Motor neuron (in vitro differentiated cells): Measurements from ENCODE around the gene C18orf63. TPM values are rescaled to one million over a fixed set of nuclear protein-coding genes. Genes with fewer than 3 reads are reported as not detected.

Experiments used
- ATAC-seq, 8 experiments: fragments of 200-7000 bp; cut with Tn5 transposase; replicated peaks in 6 of 8; 2 replicates each; pipeline ENCODE4 v1.8.0; 2021; ENCODE audit warnings: mild to moderate bottlenecking in 8 of 8, moderate library complexity in 8 of 8
- H3K27ac ChIP-seq, 2 donors: fragments of 250-450 bp; sonication (Bioruptor Pico); 2 replicates each; pipeline ENCODE4 v1.9.0; 2021; ENCODE audit warnings: antibody characterized with exemption in 2 of 2, mild to moderate bottlenecking in 2 of 2, moderate library complexity in 1 of 2
- H3K4me1 ChIP-seq, 2 donors: fragments of 250-450 bp; sonication (Bioruptor Pico); replicated peaks in 1 of 2; 2 replicates each; pipeline ENCODE4 v1.6.1; 2021; ENCODE audit warnings: antibody characterized with exemption in 2 of 2, mild to moderate bottlenecking in 2 of 2, moderate library complexity in 1 of 2
- H3K4me3 ChIP-seq, 5 donors: fragments of 250-450 bp; sonication (Bioruptor Pico); 2 replicates each; pipeline ENCODE4 v1.9.0; 2021; ENCODE audit warnings: antibody characterized with exemption in 5 of 5, mild to moderate bottlenecking in 5 of 5, moderate library complexity in 4 of 5
- WGBS, 10 experiments: fragments of 450-650 bp; shearing (Covaris generic); methylation state at CpG; one replicate each; pipeline ENCODE4 v1.0.0; 2022; 5-methylcytosine and 5-hydroxymethylcytosine counted together
- in situ Hi-C, 9 experiments: fragments of 400-800 bp; cut with MboI; loops; one replicate each; pipeline ENCODE4 v1.15.0; 2021; ENCODE audit warnings: low sequenced_read_pairs in 9 of 9, low pct_unique_long_range_greater_than_20kb in 2 of 9; ENCODE audit not compliant: unreplicated experiment in 9 of 9
- total RNA-seq, 8 experiments: library from RNA; unstranded; fragments of 300-600 nt; gene quantifications; 2 replicates each; pipeline versions ENCODE4 v1.2.3 to v1.2.4, GENCODE V29; 2022

The C18orf63 gene
- total RNA-seq, 8 experiments from 2014 or later = 0.05 to 0.14 TPM; not detected in 6

DNA sequence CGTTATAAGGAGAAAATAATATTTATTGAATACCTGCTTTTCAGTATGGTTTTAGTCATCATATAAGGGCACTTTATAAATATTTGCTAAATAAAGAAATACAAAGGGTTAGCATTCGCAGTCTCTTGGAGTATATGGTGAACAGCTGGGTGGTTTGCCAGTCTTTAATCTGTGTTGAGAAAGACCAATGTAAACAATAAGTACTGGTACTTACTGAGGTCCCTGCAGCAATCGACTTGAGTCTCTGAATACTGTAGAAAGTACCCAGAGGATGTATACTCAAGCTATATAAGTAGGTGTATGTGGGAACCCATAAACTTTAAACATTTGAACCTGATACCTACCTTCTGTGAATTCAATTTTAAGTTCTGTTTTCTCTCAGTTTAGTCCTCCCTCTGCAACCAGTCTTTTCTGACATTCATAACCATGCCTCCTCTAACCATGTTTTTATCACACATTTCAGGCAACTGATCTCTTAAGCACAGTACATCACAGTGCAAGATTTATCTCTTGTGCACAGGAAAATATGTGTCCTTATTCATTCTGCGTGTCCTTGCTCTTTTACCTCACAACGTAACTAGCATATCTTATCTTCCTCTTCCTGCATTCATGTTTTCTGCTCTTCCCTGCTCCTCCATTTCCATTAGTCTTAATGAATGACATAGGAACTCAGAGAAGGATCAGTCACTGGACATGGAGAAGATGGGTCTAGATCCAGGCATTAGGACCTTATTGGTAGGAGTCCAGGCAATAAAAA is 21.7 kb downstream of the C18orf63 start:
- WGBS, 10 experiments = 37 to 96% (median 86%) methylated on average over 1 to 5 of the region's 5 CpGs
- ATAC-seq = no peak
- Histone ChIP-seq H3K4me1 (no peaks in the 10 kb centered on the region), H3K27ac (no peak overlapping the region), H3K4me3 (no peak overlapping the region)
- in situ Hi-C loops = loop anchor here in 4 of 9 experiments (10.0 to 25.0 kb wide), 3 partner anchors 143 to 1625 kb away; no protein-coding TSS in a partner anchor

GRCh38 chr18:74337912-74338309 is 22.3 kb downstream of the C18orf63 start:
- in situ Hi-C loops = loop anchor here in 4 of 9 experiments (10.0 to 25.0 kb wide), 3 partner anchors 143 to 1626 kb away; no protein-coding TSS in a partner anchor
- ATAC-seq = no peak
- Histone ChIP-seq H3K4me1 (no peaks in the 10 kb centered on the region), H3K4me3 (no peak overlapping the region), H3K27ac (no peak overlapping the region)
- 75 to 100% (median 90%) methylated on average over 1 of the region's 1 CpG; no CpG with 5 or more reads in 5 of the 10 experiments for WGBS, 10 experiments

DNA sequence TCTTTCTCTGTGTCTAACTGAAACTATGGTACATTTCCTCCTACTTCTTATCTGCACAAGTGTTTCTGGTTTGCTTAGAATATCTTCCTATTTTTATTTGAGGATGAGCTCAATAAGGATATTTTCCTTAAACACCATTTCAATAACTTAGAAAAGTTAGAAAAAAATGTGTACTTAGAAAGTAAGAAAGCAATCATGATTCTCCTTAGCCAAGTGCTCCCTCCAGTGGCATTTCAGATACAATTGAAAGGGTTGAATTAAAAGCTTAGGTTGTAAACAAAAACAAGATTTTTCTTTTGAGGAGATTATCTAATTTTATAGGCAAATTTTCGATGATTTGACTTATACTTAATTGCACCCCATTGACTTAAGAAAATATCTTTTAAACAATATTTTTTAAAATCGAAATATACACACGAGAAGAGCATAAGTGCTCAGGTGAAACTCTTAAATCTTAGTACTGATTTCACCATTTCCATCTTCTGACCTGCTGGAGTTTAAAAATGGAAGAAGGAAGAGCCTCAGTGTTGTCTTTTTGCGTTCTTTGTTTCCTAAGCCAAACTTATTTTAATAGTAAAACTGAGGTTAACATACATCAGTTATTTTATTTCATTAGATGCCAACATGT is 26.9 kb downstream of the C18orf63 start:
- in situ Hi-C loops = loop anchor here in 3 of 9 experiments (25.0 kb wide), 2 partner anchors 155 to 1630 kb away; no protein-coding TSS in a partner anchor
- no peak overlapping the region for H3K27ac ChIP-seq
- ATAC-seq = peak in 1 of 8 experiments; percentile 34
- WGBS, 10 experiments = 0 to 40% (median 3%) methylated on average over 1 to 4 of the region's 4 CpGs; no CpG with 5 or more reads in 1 of the 10 experiments
- H3K4me3 ChIP-seq = no peak overlapping the region
- no peaks in the 10 kb centered on the region for H3K4me1 ChIP-seq

DNA sequence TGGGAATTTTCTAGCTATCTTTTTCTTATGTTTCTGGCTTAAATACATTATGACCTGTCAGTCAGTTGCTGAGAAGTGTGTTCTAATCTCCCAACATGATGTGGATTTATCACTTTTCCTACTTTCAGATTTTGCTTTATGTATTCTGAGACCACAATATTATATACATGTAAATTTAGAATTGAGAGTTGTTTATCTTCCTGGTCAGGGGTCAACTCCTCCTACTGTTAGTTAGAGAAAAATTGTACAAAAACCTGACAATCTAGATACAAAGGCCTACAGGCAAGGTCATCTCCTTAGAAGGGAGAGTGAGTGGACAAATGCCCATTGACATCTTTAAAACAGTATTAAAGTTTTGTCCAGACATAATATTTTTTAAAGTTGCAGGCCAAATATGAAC is 30.6 kb downstream of the C18orf63 start:
- ATAC-seq = no peak
- in situ Hi-C loops = loop anchor here in 3 of 9 experiments (25.0 kb wide), 2 partner anchors 159 to 1634 kb away; no protein-coding TSS in a partner anchor
- H3K4me1 ChIP-seq = no peaks in the 10 kb centered on the region

DNA sequence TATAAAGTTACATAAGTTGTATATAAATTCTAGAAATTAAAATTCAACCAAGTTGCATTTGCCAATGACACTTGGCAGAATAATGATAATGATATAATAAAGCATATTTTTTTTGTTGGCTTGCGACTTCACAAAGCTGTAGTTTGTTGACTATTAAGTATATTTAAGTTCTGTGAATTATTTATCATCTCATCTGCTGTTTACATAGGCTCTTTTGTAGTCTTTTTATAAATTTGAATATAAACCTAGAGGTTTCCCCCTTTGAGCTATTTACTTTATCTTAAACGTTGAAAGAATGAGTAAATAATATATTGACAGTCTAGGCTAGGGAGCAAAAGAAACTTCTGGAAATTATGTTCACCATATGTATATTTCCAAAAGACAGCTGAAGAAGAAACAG is 32.9 kb downstream of the C18orf63 start:
- no peaks in the 10 kb centered on the region for H3K4me1 ChIP-seq
- in situ Hi-C loops = loop anchor here in 3 of 9 experiments (25.0 kb wide), 2 partner anchors 161 to 1636 kb away; no protein-coding TSS in a partner anchor
- H3K27ac ChIP-seq = no peak overlapping the region
- no peak for ATAC-seq
- H3K4me3 ChIP-seq = no peak overlapping the region
- 21 to 82% (median 58%) methylated on average over 2 of the region's 2 CpGs; no CpG with 5 or more reads in 2 of the 10 experiments for WGBS, 10 experiments

More for the DNA sequence above, 30.6 kb downstream of the C18orf63 start:
- Histone ChIP-seq H3K4me3 (no peak overlapping the region), H3K27ac (no peak overlapping the region)

DNA sequence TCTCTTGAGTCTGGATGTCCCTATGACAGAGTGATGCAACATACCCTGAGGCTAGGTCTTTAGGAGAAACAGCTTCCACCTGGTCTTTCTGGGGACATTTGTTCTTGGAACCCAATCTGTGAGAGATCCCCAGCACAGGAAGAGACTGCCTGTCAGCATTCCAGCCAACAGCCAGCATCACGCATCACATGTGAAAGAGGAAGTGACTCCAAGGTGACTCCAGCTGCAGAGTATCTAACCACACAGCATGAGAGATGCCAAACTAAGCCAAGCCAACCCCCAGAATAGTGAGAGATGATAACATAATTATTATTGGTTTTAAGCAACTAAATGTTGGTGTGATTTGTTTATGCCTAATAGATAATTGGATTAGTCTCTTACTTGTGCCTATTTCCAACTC is 35.7 kb downstream of the C18orf63 start:
- no peak overlapping the region for H3K27ac ChIP-seq
- ATAC-seq = peak in 2 of 8 experiments; percentile 33 to 63
- WGBS, 10 experiments = 100% methylated on average over 1 of the region's 1 CpG; no CpG with 5 or more reads in 8 of the 10 experiments
- no peak overlapping the region for H3K4me3 ChIP-seq
- no peaks in the 10 kb centered on the region for H3K4me1 ChIP-seq
- in situ Hi-C loops = loop anchor here in 5 of 9 experiments (10.0 to 25.0 kb wide), 3 partner anchors 136 to 203 kb away; partner anchors contain the start of gene CNDP2 (in 4 of the 5)

DNA sequence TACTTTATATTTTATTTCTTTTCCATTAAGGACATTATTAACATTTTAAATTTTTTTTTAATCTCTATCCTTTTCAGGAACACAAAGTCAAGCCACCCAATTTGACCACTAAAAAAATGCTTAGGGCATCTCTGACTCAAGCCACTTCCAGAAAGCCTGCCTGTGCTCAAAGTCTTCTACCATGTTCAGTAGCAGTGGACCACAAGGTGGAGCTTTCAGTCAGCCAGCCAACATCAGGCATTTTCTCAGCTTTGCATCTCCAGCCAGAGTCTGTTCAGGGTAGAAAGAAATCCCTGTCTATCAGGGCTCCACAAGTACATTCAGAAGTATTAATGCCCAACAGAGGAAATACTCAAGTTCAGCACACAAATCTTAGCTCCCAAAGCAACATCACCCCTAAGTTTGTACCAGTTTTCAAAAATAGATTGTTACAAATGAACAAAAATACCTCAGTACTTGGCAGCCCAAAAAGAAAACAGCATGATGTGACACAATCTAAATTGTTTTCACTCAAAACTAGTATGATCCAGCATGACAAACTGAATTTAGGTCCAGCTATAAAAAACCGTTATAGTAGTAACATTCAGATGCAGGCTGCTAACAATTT is 37.6 kb downstream of the C18orf63 start:
- ATAC-seq = peak; percentile 83 to 96 (median 90)
- 14 to 71% (median 50%) methylated on average over 1 of the region's 1 CpG; no CpG with 5 or more reads in 3 of the 10 experiments for WGBS, 10 experiments
- no peak overlapping the region for H3K4me3 ChIP-seq
- H3K4me1 ChIP-seq = no peaks in the 10 kb centered on the region
- in situ Hi-C loops = loop anchor here in 5 of 9 experiments (10.0 to 25.0 kb wide), 3 partner anchors 134 to 202 kb away; partner anchors contain the start of gene CNDP2 (in 4 of the 5)
- no peak overlapping the region for H3K27ac ChIP-seq

GRCh38 chr18:74356959-74357358 is 41.3 kb downstream of the C18orf63 start:
- Histone ChIP-seq H3K4me1 (no peaks in the 10 kb centered on the region), H3K4me3 (no peak overlapping the region), H3K27ac (no peak overlapping the region)
- WGBS, 10 experiments = 40 to 80% (median 58%) methylated on average over 1 of the region's 1 CpG; no CpG with 5 or more reads in 6 of the 10 experiments
- peak in 2 of 8 experiments; percentile 68 to 78 for ATAC-seq
- in situ Hi-C loops = loop anchor here in 5 of 9 experiments (10.0 to 25.0 kb wide), 3 partner anchors 130 to 198 kb away; partner anchors contain the start of gene CNDP2 (in 4 of the 5)

GRCh38 chr18:74360852-74361655 is 45.4 kb downstream of the C18orf63 start:
- WGBS, 10 experiments = 75 to 95% (median 91%) methylated on average over 2 to 12 of the region's 22 CpGs; no CpG with 5 or more reads in 2 of the 10 experiments
- no peak for ATAC-seq
- Histone ChIP-seq H3K27ac (no peak overlapping the region), H3K4me1 (no peaks in the 10 kb centered on the region), H3K4me3 (no peak overlapping the region)
- in situ Hi-C loops = loop anchor here in 3 of 9 experiments (25.0 kb wide), 1 partner anchor 126 kb away; the partner anchor contains the start of gene CNDP2 (in 3 of the 3)

DNA sequence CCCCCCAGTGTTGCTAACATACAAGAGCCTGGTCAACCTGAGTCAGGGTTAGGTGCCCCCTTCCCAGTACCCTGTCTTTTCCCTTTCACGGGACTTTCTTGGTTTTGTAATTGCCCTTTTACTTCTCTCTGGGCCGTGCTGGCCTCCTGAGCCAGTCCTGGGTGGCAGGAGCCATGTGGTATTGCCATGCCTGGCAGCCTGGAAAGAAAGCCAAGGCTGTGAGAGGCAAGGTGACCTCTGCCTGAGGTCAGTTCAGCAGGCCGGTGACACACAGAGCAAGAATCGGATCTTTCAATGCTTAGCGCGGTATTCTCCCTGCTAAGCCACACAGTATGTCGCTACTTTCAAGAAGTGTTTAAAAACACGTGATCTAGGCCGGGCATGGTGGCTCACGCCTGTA is 52.3 kb downstream of the C18orf63 start:
- WGBS, 10 experiments = 67 to 100% (median 89%) methylated on average over 2 to 8 of the region's 10 CpGs; no CpG with 5 or more reads in 2 of the 10 experiments
- in situ Hi-C loops = loop anchor here in 3 of 9 experiments (25.0 kb wide), 1 partner anchor 119 kb away; the partner anchor contains the start of gene CNDP2 (in 3 of the 3)
- no peak for ATAC-seq
- H3K4me3 ChIP-seq = no peak overlapping the region
- no peaks in the 10 kb centered on the region for H3K4me1 ChIP-seq
- no peak overlapping the region for H3K27ac ChIP-seq

GRCh38 chr18:74368901-74369705 is 53.5 kb downstream of the C18orf63 start:
- in situ Hi-C loops = loop anchor here in 3 of 9 experiments (25.0 kb wide), 1 partner anchor 118 kb away; the partner anchor contains the start of gene CNDP2 (in 3 of the 3)
- ATAC-seq = no peak

More at GRCh38 chr18:74368901-74369705, 53.5 kb downstream of the C18orf63 start:
- Histone ChIP-seq H3K4me3 (no peak overlapping the region), H3K27ac (no peak overlapping the region), H3K4me1 (no peaks in the 10 kb centered on the region)
- WGBS, 10 experiments = 20 to 97% (median 88%) methylated on average over 1 to 12 of the region's 13 CpGs; no CpG with 5 or more reads in 2 of the 10 experiments
